Neutrophil (primary cell): ENCODE measurements around the gene EPB41L4A.

Experiments
- H3K27ac ChIP-seq: fragments of 200-600 bp; sonication (generic); 2 replicates; pipeline ENCODE4 v1.5.1; 2016; ENCODE audit warnings: mild to moderate bottlenecking, moderate library complexity
- H3K27me3 ChIP-seq: fragments of 200-600 bp; sonication (generic); 2 replicates; pipeline ENCODE4 v1.6.0; 2016; ENCODE audit warnings: mild to moderate bottlenecking
- H3K36me3 ChIP-seq: fragments of 200-600 bp; sonication (generic); 2 replicates; pipeline ENCODE4 v1.5.1; 2017
- H3K4me1 ChIP-seq, 2 experiments: fragments of 200-600 bp in 1 of 2; sonication (generic) in 1 of 2; 1 replicate in 1 of 2; 2 replicates in 1 of 2; pipeline versions ENCODE4 v1.5.1 to v1.6.1; 2013 to 2016; ENCODE audit warnings: low read depth in 1 of 2, low read length in 1 of 2, mild to moderate bottlenecking in 1 of 2, moderate library complexity in 1 of 2; ENCODE audit not compliant: control insufficient read depth in 1 of 2, insufficient read depth in 1 of 2
- H3K4me3 ChIP-seq, 2 experiments: fragments of 200-600 bp in 1 of 2; sonication (generic) in 1 of 2; 1 replicate in 1 of 2; 2 replicates in 1 of 2; pipeline ENCODE4 v1.5.1; 2013 to 2016; ENCODE audit warnings: low read depth in 1 of 2, low read length in 1 of 2, mild to moderate bottlenecking in 1 of 2, moderate library complexity in 1 of 2
- H3K9me3 ChIP-seq: fragments of 200-600 bp; sonication (generic); 2 replicates; pipeline ENCODE4 v1.5.1; 2016
- TF ChIP-seq, protein P1 (sequence below): fragments of 200-600 bp; sonication (generic); IDR thresholded peaks from 2 replicates; pipeline ENCODE4 v1.5.1; 2016; ENCODE audit warnings: antibody characterized with exemption

The EPB41L4A gene

DNA sequence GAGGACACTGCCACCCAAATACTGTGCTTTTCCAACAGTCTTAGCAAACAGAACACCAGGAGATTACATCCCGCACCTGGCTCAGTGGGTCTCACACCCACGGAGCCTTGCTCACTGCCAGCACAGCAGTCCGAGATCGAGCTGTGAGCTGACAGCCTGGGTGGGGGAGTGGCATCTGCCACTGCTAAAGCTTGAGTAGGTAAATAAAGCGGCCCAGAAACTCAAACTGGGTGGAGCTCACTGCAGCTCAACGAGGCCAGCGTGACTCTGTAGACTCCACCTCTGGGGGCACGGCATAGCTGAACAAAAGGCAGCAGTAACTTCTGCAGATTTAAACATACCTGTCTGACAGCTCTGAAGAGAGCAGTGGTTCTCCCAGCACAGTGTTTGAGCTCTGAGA, 28.8 kb downstream of the EPB41L4A start:
- Histone ChIP-seq H3K4me3 (no peak overlapping the region), H3K4me1 (no peaks in the 10 kb centered on the region), H3K27ac (no peak overlapping the region), H3K9me3 (no peaks in the 10 kb centered on the region), H3K36me3 (no peaks in the 10 kb centered on the region), H3K27me3 (no peaks in the 10 kb centered on the region)
- TF ChIP-seq, protein P1, sequence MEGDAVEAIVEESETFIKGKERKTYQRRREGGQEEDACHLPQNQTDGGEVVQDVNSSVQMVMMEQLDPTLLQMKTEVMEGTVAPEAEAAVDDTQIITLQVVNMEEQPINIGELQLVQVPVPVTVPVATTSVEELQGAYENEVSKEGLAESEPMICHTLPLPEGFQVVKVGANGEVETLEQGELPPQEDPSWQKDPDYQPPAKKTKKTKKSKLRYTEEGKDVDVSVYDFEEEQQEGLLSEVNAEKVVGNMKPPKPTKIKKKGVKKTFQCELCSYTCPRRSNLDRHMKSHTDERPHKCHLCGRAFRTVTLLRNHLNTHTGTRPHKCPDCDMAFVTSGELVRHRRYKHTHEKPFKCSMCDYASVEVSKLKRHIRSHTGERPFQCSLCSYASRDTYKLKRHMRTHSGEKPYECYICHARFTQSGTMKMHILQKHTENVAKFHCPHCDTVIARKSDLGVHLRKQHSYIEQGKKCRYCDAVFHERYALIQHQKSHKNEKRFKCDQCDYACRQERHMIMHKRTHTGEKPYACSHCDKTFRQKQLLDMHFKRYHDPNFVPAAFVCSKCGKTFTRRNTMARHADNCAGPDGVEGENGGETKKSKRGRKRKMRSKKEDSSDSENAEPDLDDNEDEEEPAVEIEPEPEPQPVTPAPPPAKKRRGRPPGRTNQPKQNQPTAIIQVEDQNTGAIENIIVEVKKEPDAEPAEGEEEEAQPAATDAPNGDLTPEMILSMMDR: no peak

- Histone ChIP-seq H3K4me1 (no peaks in the 10 kb centered on the region), H3K9me3 (no peaks in the 10 kb centered on the region), H3K4me3 (no peak overlapping the region), H3K27ac (no peak overlapping the region), H3K27me3 (no peaks in the 10 kb centered on the region), H3K36me3 (no peaks in the 10 kb centered on the region)
- TF ChIP-seq, protein P1: no peak
These were observed 30.3 kb downstream of the EPB41L4A start for GRCh38 chr5:112388739-112389138.

DNA sequence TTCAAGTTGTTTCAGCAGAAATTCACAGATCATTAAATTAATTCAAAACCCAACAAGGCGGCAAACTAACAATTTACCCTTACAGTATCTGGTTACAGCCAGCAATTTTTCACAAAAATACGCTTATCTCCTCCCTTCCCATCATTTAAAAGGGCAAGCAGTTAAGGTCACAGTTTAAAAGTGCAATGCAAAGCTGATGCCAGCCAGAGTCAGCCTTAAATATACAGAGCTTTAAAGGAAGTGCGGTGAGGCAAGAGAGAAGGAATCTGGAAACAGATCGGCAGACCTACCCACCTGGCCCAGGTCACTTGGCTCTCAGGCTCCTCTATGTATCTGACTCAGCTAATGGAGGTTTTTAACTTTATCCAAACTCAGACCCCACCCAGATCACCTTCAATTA, 31.0 kb downstream of the EPB41L4A start:
- Histone ChIP-seq H3K36me3 (no peaks in the 10 kb centered on the region), H3K27ac (no peak overlapping the region), H3K27me3 (no peaks in the 10 kb centered on the region), H3K4me1 (no peaks in the 10 kb centered on the region), H3K9me3 (no peaks in the 10 kb centered on the region), H3K4me3 (no peak overlapping the region)
- TF ChIP-seq, protein P1: no peak

- Histone ChIP-seq H3K9me3 (no peaks in the 10 kb centered on the region), H3K27me3 (no peaks in the 10 kb centered on the region), H3K4me1 (no peaks in the 10 kb centered on the region), H3K27ac (no peak overlapping the region), H3K4me3 (no peak overlapping the region), H3K36me3 (no peaks in the 10 kb centered on the region)
- TF ChIP-seq, protein P1: no peak
These were observed 32.3 kb downstream of the EPB41L4A start for GRCh38 chr5:112386766-112387165.

- TF ChIP-seq, protein P1: no peak
- H3K27me3 ChIP-seq: no peaks in the 10 kb centered on the region
- H3K4me3 ChIP-seq: no peak overlapping the region
- H3K36me3 ChIP-seq: no peaks in the 10 kb centered on the region
- H3K27ac ChIP-seq: no peak overlapping the region
- H3K4me1 ChIP-seq: no peaks in the 10 kb centered on the region
- no peaks in the 10 kb centered on the region for H3K9me3 ChIP-seq
These were observed 33.1 kb downstream of the EPB41L4A start for GRCh38 chr5:112385969-112386368.

- TF ChIP-seq, protein P1: no peak
- H3K9me3 ChIP-seq: no peaks in the 10 kb centered on the region
These were observed 33.5 kb downstream of the EPB41L4A start for GRCh38 chr5:112385566-112385965.

More at GRCh38 chr5:112385566-112385965, 33.5 kb downstream of the EPB41L4A start:
- H3K4me3 ChIP-seq: no peak overlapping the region
- no peaks in the 10 kb centered on the region for H3K27me3 ChIP-seq
- H3K4me1 ChIP-seq: no peaks in the 10 kb centered on the region
- H3K27ac ChIP-seq: no peak overlapping the region
- H3K36me3 ChIP-seq: no peaks in the 10 kb centered on the region
